HEK293T (cell line): ENCODE measurements around the gene PPFIBP1.

Source experiments
- BHLHE40 ChIP-seq: fragments of 450-650 bp; IDR thresholded peaks from 2 replicates; pipeline ENCODE4 v1.6.1; 2016; ENCODE audit warnings: mild to moderate bottlenecking, moderate library complexity, borderline replicate concordance
- CTBP1 ChIP-seq: fragments of 450-650 bp; IDR thresholded peaks from 2 replicates; pipeline ENCODE4 v1.6.1; 2016; ENCODE audit warnings: borderline replicate concordance
- ELF4 ChIP-seq: fragments of 450-650 bp; IDR thresholded peaks from 2 replicates; pipeline ENCODE4 v1.6.1; 2017; ENCODE audit warnings: antibody characterized with exemption
- FOXA1 ChIP-seq: fragments of 450-650 bp; IDR thresholded peaks from 2 replicates; pipeline ENCODE4 v1.6.1; 2016; ENCODE audit warnings: mild to moderate bottlenecking
- FOXK2 ChIP-seq: fragments of 450-650 bp; IDR thresholded peaks from 2 replicates; pipeline ENCODE4 v1.6.1; 2016; ENCODE audit warnings: mild to moderate bottlenecking
- FOXM1 ChIP-seq: fragments of 450-650 bp; IDR thresholded peaks from 2 replicates; pipeline ENCODE4 v1.6.1; 2017; ENCODE audit warnings: mild to moderate bottlenecking, borderline replicate concordance
- LEF1 ChIP-seq: fragments of 450-650 bp; IDR thresholded peaks from 2 replicates; pipeline ENCODE4 v1.6.1; 2017; ENCODE audit warnings: mild to moderate bottlenecking, borderline replicate concordance
- NFRKB ChIP-seq: fragments of 450-650 bp; IDR thresholded peaks from 2 replicates; pipeline ENCODE4 v1.6.1; 2016; ENCODE audit warnings: mild to moderate bottlenecking, moderate library complexity
- PKNOX1 ChIP-seq: fragments of 450-650 bp; IDR thresholded peaks from 2 replicates; pipeline ENCODE4 v1.6.1; 2016
- SP1 ChIP-seq: fragments of 450-650 bp; IDR thresholded peaks from 2 replicates; pipeline ENCODE4 v1.6.1; 2017
- SUZ12 ChIP-seq: fragments of 450-650 bp; IDR thresholded peaks from 2 replicates; pipeline ENCODE4 v1.6.1; 2016; ENCODE audit warnings: mild to moderate bottlenecking
- TARDBP ChIP-seq: fragments of 450-650 bp; IDR thresholded peaks from 2 replicates; pipeline ENCODE4 v1.6.1; 2016
- ZNF384 ChIP-seq: fragments of 450-650 bp; IDR thresholded peaks from 2 replicates; pipeline ENCODE4 v1.6.1; 2016

- TF ChIP-seq ZNF384 (no peak), SUZ12 (no peak), CTBP1 (no peak), TARDBP (no peak), ELF4 (no peak), FOXM1 (no peak), LEF1 (no peak), BHLHE40 (no peak), SP1 (no peak), FOXK2 (no peak), FOXA1 (no peak), PKNOX1 (no peak), NFRKB (no peak)
Observed at GRCh38 chr12:27572486-27573255, 48.7 kb downstream of the PPFIBP1 start.
